ENCODE data around the gene RAMP2.
"Not testable (repeated sequence)": the region's sequence is repeated elsewhere in the genome, so short reads cannot be mapped to it uniquely, and the experiment has no call there.

DNA sequence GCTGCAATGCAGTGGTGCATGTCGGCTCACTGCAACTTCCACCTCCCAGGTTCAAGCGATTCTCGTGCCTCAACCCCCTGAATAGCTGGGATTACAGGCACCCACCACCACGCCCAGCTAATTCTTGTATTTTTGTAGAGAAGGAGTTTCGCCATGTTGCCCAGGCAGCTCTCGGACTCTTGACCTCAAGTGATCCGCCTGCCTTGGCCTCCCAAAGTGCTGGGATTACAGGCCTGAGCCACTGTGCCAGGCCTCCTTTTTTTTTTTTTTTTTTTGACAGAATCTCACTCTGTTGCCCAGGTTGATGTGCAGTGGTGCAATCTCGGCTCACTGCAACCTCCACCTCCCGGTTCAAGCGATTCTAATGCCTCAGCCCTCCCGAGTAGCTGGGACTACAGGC lies 18.1 kb upstream of the RAMP2 start:
- TF ChIP-seq, protein P1, sequence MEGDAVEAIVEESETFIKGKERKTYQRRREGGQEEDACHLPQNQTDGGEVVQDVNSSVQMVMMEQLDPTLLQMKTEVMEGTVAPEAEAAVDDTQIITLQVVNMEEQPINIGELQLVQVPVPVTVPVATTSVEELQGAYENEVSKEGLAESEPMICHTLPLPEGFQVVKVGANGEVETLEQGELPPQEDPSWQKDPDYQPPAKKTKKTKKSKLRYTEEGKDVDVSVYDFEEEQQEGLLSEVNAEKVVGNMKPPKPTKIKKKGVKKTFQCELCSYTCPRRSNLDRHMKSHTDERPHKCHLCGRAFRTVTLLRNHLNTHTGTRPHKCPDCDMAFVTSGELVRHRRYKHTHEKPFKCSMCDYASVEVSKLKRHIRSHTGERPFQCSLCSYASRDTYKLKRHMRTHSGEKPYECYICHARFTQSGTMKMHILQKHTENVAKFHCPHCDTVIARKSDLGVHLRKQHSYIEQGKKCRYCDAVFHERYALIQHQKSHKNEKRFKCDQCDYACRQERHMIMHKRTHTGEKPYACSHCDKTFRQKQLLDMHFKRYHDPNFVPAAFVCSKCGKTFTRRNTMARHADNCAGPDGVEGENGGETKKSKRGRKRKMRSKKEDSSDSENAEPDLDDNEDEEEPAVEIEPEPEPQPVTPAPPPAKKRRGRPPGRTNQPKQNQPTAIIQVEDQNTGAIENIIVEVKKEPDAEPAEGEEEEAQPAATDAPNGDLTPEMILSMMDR (conservative IDR thresholded peaks at IDR 0.05) = not testable (repeated sequence)
- not testable (repeated sequence) for TF ChIP-seq ZFX (IDR thresholded peaks at IDR 0.05)
